GM19328 (cell line): ENCODE data around the gene INPP5K.
"Not testable (repeated sequence)": the region's sequence is repeated elsewhere in the genome, so short reads cannot be mapped to it uniquely, and the experiment has no call there.

Source experiments
- ATAC-seq: cut with Tn5 transposase; IDR thresholded peaks from one replicate; pipeline ENCODE4 v1.9.1; 2021; ENCODE audit warnings: mild to moderate bottlenecking, moderate library complexity; ENCODE audit not compliant: unreplicated experiment

Gene INPP5K

DNA sequence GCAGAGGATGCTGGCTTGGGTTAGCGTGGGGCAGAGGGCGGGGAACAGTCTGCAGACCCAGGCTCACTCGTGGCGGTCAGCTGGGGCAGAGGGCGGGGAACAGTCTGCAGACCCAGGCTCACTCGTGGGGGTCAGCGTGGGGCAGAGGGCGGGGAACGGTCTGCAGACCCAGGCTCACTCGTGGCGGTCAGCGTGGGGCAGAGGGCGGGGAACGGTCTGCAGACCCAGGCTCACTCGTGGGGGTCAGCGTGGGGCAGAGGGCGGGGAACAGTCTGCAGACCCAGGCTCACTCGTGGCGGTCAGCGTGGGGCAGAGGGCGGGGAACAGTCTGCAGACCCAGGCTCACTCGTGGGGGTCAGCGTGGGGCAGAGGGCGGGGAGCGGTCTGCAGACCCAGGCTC lies 7.7 kb downstream of the INPP5K start:
- ATAC-seq, result not testable (repeated sequence)

- no peak for ATAC-seq
These were observed 9.7 kb downstream of the INPP5K start for GRCh38 chr17:1506649-1507267.

DNA sequence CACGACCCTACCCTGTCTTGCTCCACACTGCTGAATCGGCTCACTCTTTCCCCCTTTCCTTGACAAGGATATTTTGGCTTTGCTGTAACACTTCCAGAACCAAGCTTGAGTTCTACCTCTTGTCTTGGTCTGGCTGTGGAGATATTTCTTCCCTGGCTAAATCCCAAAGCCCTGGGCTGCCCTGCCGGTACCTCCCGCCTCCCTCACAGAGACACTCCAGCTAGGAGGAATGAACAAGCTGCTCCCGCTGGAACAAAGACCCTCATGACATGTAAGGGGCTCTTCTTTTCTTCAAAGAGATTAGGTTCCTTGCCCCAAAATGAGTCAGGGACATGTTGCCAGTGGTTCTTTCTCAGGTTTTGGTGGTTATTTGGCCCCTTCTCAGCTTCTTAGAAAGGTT lies 10.8 kb downstream of the INPP5K start:
- ATAC-seq, result no peak

- no peak for ATAC-seq
These were observed 11.5 kb downstream of the INPP5K start for GRCh38 chr17:1504866-1505265.

DNA sequence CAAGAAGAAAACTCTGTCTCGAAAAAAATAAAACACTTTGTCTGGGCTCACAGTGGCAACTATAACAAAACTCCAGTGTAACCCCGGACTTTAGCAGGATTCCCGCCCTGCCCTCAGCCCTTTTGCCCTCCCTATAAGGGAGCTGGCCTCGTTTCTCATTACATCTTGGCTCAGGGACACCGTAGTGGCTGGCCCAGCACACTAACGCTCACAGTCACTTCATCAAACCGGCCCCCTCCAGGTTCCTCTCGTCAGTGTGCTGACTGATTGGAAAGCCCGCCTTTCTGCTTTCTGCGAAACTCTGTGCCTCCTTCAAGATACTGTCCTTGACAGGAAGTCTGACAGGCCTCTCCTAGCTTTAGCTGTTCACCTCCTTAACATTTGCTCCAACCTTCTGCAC lies 12.7 kb downstream of the INPP5K start:
- ATAC-seq, result no peak

DNA sequence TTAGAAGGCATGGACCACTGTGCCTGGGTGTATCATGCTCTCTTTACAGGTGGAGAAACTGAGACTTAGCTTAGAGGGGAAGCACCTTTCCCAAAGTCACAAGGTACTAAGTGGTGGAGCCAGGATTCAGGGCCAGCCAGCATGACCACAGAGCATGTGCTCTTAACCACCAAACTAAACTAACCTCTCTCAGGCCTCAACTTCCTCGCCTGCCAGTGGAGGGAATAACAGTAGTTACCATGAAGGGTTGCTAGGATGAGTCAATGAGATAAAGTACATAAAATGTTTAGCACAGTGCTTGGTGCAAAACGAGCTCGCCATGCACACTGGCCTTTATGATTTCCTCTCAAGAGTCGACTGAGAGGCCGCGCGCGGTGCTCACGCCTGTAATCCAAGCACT lies 17.5 kb downstream of the INPP5K start:
- no peak for ATAC-seq

- ATAC-seq, result no peak
These were observed 18.2 kb downstream of the INPP5K start for GRCh38 chr17:1498233-1498632.

DNA sequence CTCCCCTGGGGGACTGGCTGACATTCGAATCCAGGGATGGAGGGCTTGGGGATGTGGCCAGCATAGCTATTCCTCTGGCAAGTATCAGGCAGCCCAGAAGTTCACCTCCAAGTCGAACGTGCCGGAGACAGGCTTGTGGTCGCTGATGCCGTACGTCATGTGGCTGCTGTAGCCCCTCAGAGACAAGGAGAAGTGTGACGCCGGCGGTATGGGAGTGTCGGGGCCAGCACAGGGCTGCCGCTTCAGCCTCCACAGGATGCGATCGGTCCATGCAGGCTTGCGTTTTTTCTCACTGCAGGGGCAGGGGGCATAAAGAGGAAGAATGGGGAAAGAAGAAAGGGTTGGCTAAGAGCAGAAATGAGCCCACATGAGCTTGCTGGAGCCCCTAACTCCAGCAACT lies 18.6 kb downstream of the INPP5K start:
- ATAC-seq, result no peak

DNA sequence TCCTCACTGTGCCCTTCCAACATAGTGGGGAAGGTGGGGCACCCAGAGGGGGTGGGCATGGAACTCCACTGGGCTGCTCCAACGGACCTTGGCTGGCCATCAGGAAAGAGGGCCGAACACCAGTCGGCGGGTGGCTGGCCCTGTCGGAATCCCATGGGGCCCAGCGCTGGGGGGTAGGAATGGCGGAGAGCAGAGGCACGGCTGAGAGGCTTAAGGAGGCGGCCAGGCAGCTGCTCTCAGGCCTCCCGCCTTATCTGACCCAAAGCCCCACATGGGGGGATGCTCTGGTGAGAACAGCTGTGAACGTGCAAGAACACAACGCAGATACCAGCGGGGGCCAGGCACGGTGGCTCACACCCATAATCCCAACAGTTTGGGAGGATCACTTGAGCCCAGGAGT lies 19.5 kb downstream of the INPP5K start:
- no peak for ATAC-seq

GRCh38 chr17:1495265-1495989 lies 21.0 kb downstream of the INPP5K start:
- no peak for ATAC-seq

GRCh38 chr17:1494736-1495253 lies 21.6 kb downstream of the INPP5K start:
- ATAC-seq, result no peak

- ATAC-seq, result no peak
These were observed 22.2 kb downstream of the INPP5K start for GRCh38 chr17:1494203-1494602.

DNA sequence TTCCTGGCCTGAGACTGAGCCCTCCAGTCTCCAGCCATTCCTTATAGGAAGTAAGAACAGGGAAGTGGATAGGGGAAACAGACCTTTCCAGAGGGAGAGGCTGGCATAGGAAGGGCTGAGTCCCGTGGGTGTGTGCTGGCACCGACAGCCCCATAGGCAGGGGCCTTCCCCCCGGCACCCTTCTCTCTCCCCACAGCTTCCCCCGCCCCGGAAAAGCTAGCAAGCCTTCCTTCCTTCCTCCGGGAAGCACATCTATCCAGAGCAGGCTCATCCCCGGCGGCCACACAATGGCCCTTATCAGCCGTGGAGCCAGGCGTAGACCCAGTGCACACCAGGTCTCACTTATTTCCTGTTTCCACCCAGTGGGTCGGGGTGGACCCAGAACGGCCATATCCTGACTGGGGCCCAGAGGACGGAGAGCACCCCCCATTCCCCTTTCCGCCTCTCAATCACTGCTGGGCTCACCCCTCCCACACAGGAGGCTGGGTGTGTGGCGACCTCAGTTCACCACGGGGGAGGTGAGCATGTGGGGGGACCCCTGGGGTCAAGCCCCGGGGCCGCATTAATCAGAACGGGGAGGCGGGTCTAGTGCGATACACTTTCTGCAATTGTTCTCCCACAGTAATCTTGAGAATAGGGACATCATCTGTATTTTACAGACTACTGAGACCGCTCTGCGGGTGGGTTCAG lies 23.0 kb downstream of the INPP5K start:
- no peak for ATAC-seq

GRCh38 chr17:1492249-1493206 lies 23.9 kb downstream of the INPP5K start, which contains the start of gene MYO1C:
Gene MYO1C (minus strand): TSS chr17:1492686. CDS start chr17:1492487, 199 bp downstream.
- ATAC-seq, result no peak

GRCh38 chr17:1491443-1492248 lies 24.8 kb downstream of the INPP5K start:
- ATAC-seq, result peak; percentile 51

DNA sequence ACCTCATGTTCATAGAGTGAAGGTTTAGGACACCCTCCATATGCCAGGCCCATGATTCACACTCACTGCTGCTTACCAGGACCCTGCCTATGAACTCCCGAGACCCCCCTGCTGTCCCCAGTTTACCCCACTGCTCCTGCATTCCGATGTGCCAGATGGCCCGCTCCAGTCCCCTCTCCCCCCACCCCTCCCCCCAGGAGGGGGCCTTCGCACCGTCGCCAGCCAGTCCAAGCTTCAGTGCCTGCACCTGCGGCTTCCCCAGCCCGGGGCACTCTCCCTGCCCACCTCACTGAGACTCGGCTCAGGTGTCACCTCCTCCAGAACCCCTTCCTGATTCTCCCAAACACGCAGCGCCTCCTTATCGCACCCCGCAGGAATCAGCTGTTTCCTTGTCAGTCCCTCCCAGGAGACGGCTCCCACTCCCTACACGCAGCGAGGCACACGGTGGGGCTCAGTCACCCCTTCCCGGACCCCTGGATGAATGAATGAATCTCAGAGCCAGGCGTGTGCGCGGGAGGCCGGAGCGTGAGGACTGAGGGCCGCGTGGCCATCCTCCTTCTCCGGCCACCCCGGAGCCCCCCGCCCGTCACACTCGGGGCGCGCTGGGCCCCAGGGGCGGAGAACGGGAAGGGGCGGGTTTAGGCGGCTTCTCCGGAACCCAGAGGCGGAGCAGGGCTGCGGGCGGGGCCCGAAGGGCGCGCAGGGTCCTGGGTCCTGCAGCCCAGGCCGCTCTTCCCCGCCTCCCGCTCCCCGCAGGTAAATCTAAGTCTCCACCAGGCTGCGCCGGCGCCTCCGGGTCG lies 25.6 kb downstream of the INPP5K start:
- ATAC-seq, result peak; percentile 48

GRCh38 chr17:1488826-1489270 lies 27.6 kb downstream of the INPP5K start:
- no peak for ATAC-seq

GRCh38 chr17:1487939-1488825 lies 28.2 kb downstream of the INPP5K start:
- ATAC-seq, result no peak
